Neuron (in vitro differentiated cells): Measurements from ENCODE around the gene MYO1H.
A peak's percentile ranks its signal among the peaks of the same experiment; 100 is the strongest.

Source experiments
- H2AFZ ChIP-seq: one replicate; pipeline ENCODE4 v1.6.1; 2013; ENCODE audit warnings: low read depth, mild to moderate bottlenecking, inconsistent platforms, low read length, moderate library complexity
- H3K27me3 ChIP-seq: one replicate; pipeline ENCODE4 v1.6.1; 2013; ENCODE audit warnings: low read length; ENCODE audit not compliant: insufficient read depth
- H3K36me3 ChIP-seq: one replicate; pipeline ENCODE4 v1.6.1; 2013; ENCODE audit warnings: low read length; ENCODE audit not compliant: insufficient read depth
- H3K4me1 ChIP-seq: one replicate; pipeline ENCODE4 v1.6.1; 2013; ENCODE audit warnings: low read length; ENCODE audit not compliant: insufficient read depth
- H3K4me3 ChIP-seq: 2 replicates; pipeline ENCODE4 v1.5.1; 2013; ENCODE audit warnings: mild to moderate bottlenecking, low read length, moderate library complexity
- H3K9me3 ChIP-seq: one replicate; pipeline ENCODE4 v1.6.1; 2013; ENCODE audit warnings: low read length

The MYO1H gene

GRCh38 chr12:109477963-109478315 is 130.2 kb downstream of the MYO1H start:
- no peaks in the 10 kb centered on the region for H3K27me3 ChIP-seq
- peaks cover 24% of the 10 kb centered on the region for H3K4me1 ChIP-seq
- H3K36me3 ChIP-seq = peaks cover 3% of the 10 kb centered on the region
- H3K4me3 ChIP-seq = peak overlapping the region; percentile 99
- H2AFZ ChIP-seq = peak overlapping the region; percentile 66
- H3K9me3 ChIP-seq = no peaks in the 10 kb centered on the region

- Histone ChIP-seq H2AFZ (no peak overlapping the region), H3K4me3 (no peak overlapping the region), H3K27me3 (no peaks in the 10 kb centered on the region), H3K36me3 (peaks cover 11% of the 10 kb centered on the region), H3K4me1 (peaks cover 24% of the 10 kb centered on the region), H3K9me3 (no peaks in the 10 kb centered on the region)
These were observed 132.1 kb downstream of the MYO1H start for GRCh38 chr12:109479761-109480160.

- H2AFZ ChIP-seq = no peak overlapping the region
- H3K9me3 ChIP-seq = no peaks in the 10 kb centered on the region
- no peaks in the 10 kb centered on the region for H3K27me3 ChIP-seq
- peaks cover 22% of the 10 kb centered on the region for H3K4me1 ChIP-seq
- H3K4me3 ChIP-seq = no peak overlapping the region
- peaks cover 17% of the 10 kb centered on the region for H3K36me3 ChIP-seq
These were observed 132.7 kb downstream of the MYO1H start for GRCh38 chr12:109480356-109480755.

GRCh38 chr12:109481863-109482262 is 134.2 kb downstream of the MYO1H start:
- Histone ChIP-seq H3K4me3 (no peak overlapping the region), H3K4me1 (peaks cover 8% of the 10 kb centered on the region), H3K9me3 (no peaks in the 10 kb centered on the region), H3K36me3 (peaks cover 32% of the 10 kb centered on the region), H3K27me3 (no peaks in the 10 kb centered on the region), H2AFZ (no peak overlapping the region)

- Histone ChIP-seq H3K4me3 (no peak overlapping the region), H3K9me3 (no peaks in the 10 kb centered on the region), H3K36me3 (peaks cover 38% of the 10 kb centered on the region), H3K4me1 (peaks cover 8% of the 10 kb centered on the region), H2AFZ (no peak overlapping the region), H3K27me3 (no peaks in the 10 kb centered on the region)
These were observed 134.8 kb downstream of the MYO1H start for GRCh38 chr12:109482491-109482890.

- Histone ChIP-seq H3K4me1 (peaks cover 8% of the 10 kb centered on the region), H3K9me3 (no peaks in the 10 kb centered on the region)
These were observed 135.2 kb downstream of the MYO1H start for GRCh38 chr12:109482894-109483293.

GRCh38 chr12:109483346-109483745 is 135.6 kb downstream of the MYO1H start:
- Histone ChIP-seq H3K36me3 (peaks cover 46% of the 10 kb centered on the region), H3K9me3 (no peaks in the 10 kb centered on the region), H3K4me1 (peaks cover 3% of the 10 kb centered on the region), H3K27me3 (no peaks in the 10 kb centered on the region), H2AFZ (no peak overlapping the region), H3K4me3 (no peak overlapping the region)

More at GRCh38 chr12:109482894-109483293, 135.2 kb downstream of the MYO1H start:
- H3K36me3 ChIP-seq = peaks cover 42% of the 10 kb centered on the region
- H3K27me3 ChIP-seq = no peaks in the 10 kb centered on the region
- H2AFZ ChIP-seq = no peak overlapping the region
- H3K4me3 ChIP-seq = no peak overlapping the region

GRCh38 chr12:109485201-109485600 is 137.5 kb downstream of the MYO1H start:
- no peaks in the 10 kb centered on the region for H3K4me1 ChIP-seq
- no peak overlapping the region for H2AFZ ChIP-seq
- H3K4me3 ChIP-seq = no peak overlapping the region
- no peaks in the 10 kb centered on the region for H3K27me3 ChIP-seq
- peaks cover 64% of the 10 kb centered on the region for H3K36me3 ChIP-seq
- H3K9me3 ChIP-seq = no peaks in the 10 kb centered on the region

- no peak overlapping the region for H2AFZ ChIP-seq
- no peak overlapping the region for H3K4me3 ChIP-seq
- no peaks in the 10 kb centered on the region for H3K9me3 ChIP-seq
- H3K36me3 ChIP-seq = peaks cover 82% of the 10 kb centered on the region
- no peaks in the 10 kb centered on the region for H3K4me1 ChIP-seq
- no peaks in the 10 kb centered on the region for H3K27me3 ChIP-seq
These were observed 139.7 kb downstream of the MYO1H start for GRCh38 chr12:109487181-109488050.

- Histone ChIP-seq H3K4me3 (no peak overlapping the region), H3K9me3 (no peaks in the 10 kb centered on the region), H3K27me3 (no peaks in the 10 kb centered on the region), H3K4me1 (no peaks in the 10 kb centered on the region), H3K36me3 (peaks cover 85% of the 10 kb centered on the region), H2AFZ (no peak overlapping the region)
These were observed 140.5 kb downstream of the MYO1H start for GRCh38 chr12:109488051-109488665.

- Histone ChIP-seq H3K4me3 (no peak overlapping the region), H3K9me3 (no peaks in the 10 kb centered on the region), H3K27me3 (no peaks in the 10 kb centered on the region), H3K36me3 (peaks cover 78% of the 10 kb centered on the region), H2AFZ (no peak overlapping the region), H3K4me1 (no peaks in the 10 kb centered on the region)
These were observed 141.6 kb downstream of the MYO1H start for GRCh38 chr12:109489016-109489954.

GRCh38 chr12:109489955-109490565 is 142.4 kb downstream of the MYO1H start:
- Histone ChIP-seq H3K36me3 (peaks cover 80% of the 10 kb centered on the region), H3K9me3 (no peaks in the 10 kb centered on the region), H2AFZ (no peak overlapping the region), H3K27me3 (no peaks in the 10 kb centered on the region), H3K4me1 (no peaks in the 10 kb centered on the region), H3K4me3 (no peak overlapping the region)
